BJ (cell line): ENCODE data around the gene SART1. TPM values are rescaled to one million over a fixed set of nuclear protein-coding genes. Genes with fewer than 3 reads are reported as not detected.

Experiments
- CTCF ChIA-PET: fragments of 350-600 bp; formaldehyde crosslinking; extraction: SDS; loops from one replicate; lab custom pipeline; 2021; ENCODE audit warnings: antibody characterized with exemption, inconsistent platforms; lab: Yijun Ruan, JAX
- POLR2A ChIA-PET: fragments of 300-600 bp; sonication (Branson Sonifier 250); formaldehyde crosslinking; extraction: SDS; loops from one replicate; lab custom pipeline; 2021; ENCODE audit warnings: antibody characterized with exemption; lab: Charles Lee
- DNase-seq: peaks from one replicate; pipeline ENCODE4 v3.0.0-alpha.2; 2011; ENCODE audit warnings: low read depth
- H3K27me3 ChIP-seq: 2 replicates; pipeline ENCODE4 v1.6.0; 2011; ENCODE audit warnings: low read length; ENCODE audit not compliant: control insufficient read depth, insufficient read depth
- H3K36me3 ChIP-seq: 2 replicates; pipeline ENCODE4 v1.5.1; 2011; ENCODE audit warnings: low read length; ENCODE audit not compliant: control insufficient read depth, insufficient read depth
- H3K4me3 ChIP-seq: 2 replicates; pipeline ENCODE4 v1.5.1; 2011; ENCODE audit warnings: low read depth, mild to moderate bottlenecking, control low read depth, low read length
- polyA plus RNA-seq: library from polyadenylated mRNA; depleted of rRNA; stranded (reverse); fragments of >200 nt; gene quantifications from 2 replicates; pipeline ENCODE4 v1.2.3, GENCODE V29; 2011
- TF ChIP-seq, protein P1 (sequence below): IDR thresholded peaks from 2 replicates; pipeline ENCODE4 v1.5.1; 2011; ENCODE audit warnings: low read depth, mild to moderate bottlenecking, control low read depth, inconsistent platforms, low read length, moderate library complexity; ENCODE audit not compliant: insufficient read depth

SART1 gene
- polyA plus RNA-seq, 1 experiment = 13.2 TPM

GRCh38 chr11:65919141-65919572 is 42.4 kb upstream of the SART1 start, which contains the start of gene DRAP1:
DRAP1 (plus strand) TSS chr11:65919426; CDS start chr11:65919502, 76 bp downstream.
- Histone ChIP-seq H3K36me3 (peaks cover 12% of the 10 kb centered on the region), H3K27me3 (no peaks in the 10 kb centered on the region), H3K4me3 (peak within 1 kb of the TSS; percentile 87)
- POLR2A ChIA-PET = no interaction called here
- CTCF ChIA-PET = interaction anchor here (4.8 kb wide), 1 partner anchor 29 kb away, joined by 60 read pairs; the partner anchor contains the start of genes CCDC85B and FIBP
- peak; percentile 70 for DNase-seq
- TF ChIP-seq, protein P1, sequence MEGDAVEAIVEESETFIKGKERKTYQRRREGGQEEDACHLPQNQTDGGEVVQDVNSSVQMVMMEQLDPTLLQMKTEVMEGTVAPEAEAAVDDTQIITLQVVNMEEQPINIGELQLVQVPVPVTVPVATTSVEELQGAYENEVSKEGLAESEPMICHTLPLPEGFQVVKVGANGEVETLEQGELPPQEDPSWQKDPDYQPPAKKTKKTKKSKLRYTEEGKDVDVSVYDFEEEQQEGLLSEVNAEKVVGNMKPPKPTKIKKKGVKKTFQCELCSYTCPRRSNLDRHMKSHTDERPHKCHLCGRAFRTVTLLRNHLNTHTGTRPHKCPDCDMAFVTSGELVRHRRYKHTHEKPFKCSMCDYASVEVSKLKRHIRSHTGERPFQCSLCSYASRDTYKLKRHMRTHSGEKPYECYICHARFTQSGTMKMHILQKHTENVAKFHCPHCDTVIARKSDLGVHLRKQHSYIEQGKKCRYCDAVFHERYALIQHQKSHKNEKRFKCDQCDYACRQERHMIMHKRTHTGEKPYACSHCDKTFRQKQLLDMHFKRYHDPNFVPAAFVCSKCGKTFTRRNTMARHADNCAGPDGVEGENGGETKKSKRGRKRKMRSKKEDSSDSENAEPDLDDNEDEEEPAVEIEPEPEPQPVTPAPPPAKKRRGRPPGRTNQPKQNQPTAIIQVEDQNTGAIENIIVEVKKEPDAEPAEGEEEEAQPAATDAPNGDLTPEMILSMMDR = no peak

- Histone ChIP-seq H3K27me3 (no peaks in the 10 kb centered on the region), H3K36me3 (peaks cover 12% of the 10 kb centered on the region), H3K4me3 (peak overlapping the region; percentile 71)
- TF ChIP-seq, protein P1 = no peak
- CTCF ChIA-PET = interaction anchor here (0.8 to 2.3 kb wide), 4 partner anchors 30 to 69 kb away, joined by 3 to 7 read pairs (median 4); partner anchors contain the start of gene CCDC85B
- DNase-seq = no peak
- POLR2A ChIA-PET = no interaction called here
Observed at GRCh38 chr11:65919573-65920371, 41.8 kb upstream of the SART1 start.

DNA sequence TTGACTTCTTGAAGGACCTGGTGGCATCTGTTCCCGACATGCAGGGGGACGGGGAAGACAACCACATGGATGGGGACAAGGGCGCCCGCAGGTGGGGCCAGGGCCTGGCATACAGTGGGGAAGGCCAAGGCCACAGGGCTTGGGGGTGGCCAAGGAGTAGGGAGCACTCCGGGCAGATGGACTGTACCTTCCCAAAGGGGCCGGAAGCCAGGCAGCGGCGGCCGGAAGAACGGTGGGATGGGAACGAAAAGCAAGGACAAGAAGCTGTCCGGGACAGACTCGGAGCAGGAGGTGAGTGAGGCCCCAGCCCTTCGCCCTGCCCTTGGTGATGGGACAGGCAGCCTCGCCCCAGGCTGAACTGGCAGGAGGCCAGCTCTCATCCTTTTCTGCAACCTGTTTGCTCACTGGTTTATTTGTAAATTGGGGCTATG is 41.1 kb upstream of the SART1 start:
- peaks cover 12% of the 10 kb centered on the region for H3K36me3 ChIP-seq
- CTCF ChIA-PET = interaction anchor here (0.8 to 2.3 kb wide), 4 partner anchors 30 to 68 kb away, joined by 3 to 7 read pairs (median 4); partner anchors contain the start of gene CCDC85B
- no peak for DNase-seq

GRCh38 chr11:65921033-65921555 is 40.4 kb upstream of the SART1 start:
- Histone ChIP-seq H3K36me3 (peaks cover 12% of the 10 kb centered on the region), H3K4me3 (peak overlapping the region; percentile 71), H3K27me3 (no peaks in the 10 kb centered on the region)
- ChIA-PET CTCF (interaction anchor here (0.9 to 2.3 kb wide), 2 partner anchors 37 to 67 kb away, joined by 4 to 7 read pairs; no protein-coding TSS in a partner anchor), POLR2A (interaction anchor here (0.7 kb wide), 1 partner anchor 32 kb away, joined by 5 read pairs; no protein-coding TSS in a partner anchor)
- DNase-seq = no peak
- TF ChIP-seq, protein P1 = no peak

More for the DNA sequence above, 41.1 kb upstream of the SART1 start:
- POLR2A ChIA-PET = no interaction called here
- TF ChIP-seq, protein P1 = no peak
- H3K27me3 ChIP-seq = no peaks in the 10 kb centered on the region
- H3K4me3 ChIP-seq = peak overlapping the region; percentile 71

GRCh38 chr11:65921876-65922275 is 39.7 kb upstream of the SART1 start:
- POLR2A ChIA-PET = interaction anchor here (0.7 kb wide), 1 partner anchor 33 kb away, joined by 5 read pairs; no protein-coding TSS in a partner anchor
- no peak for DNase-seq
- no peaks in the 10 kb centered on the region for H3K27me3 ChIP-seq
- TF ChIP-seq, protein P1 = no peak
- peaks cover 10% of the 10 kb centered on the region for H3K36me3 ChIP-seq
- no peak overlapping the region for H3K4me3 ChIP-seq
- CTCF ChIA-PET = interaction anchor here (1.6 to 2.3 kb wide), 2 partner anchors 34 to 38 kb away, joined by 7 to 8 read pairs; partner anchors contain the start of gene FIBP
